ENCODE measurements around the gene CLEC4A.
A peak's percentile ranks its signal among the peaks of the same experiment; 100 is the strongest.
"Not testable (repeated sequence)": the region's sequence is repeated elsewhere in the genome, so short reads cannot be mapped to it uniquely, and the experiment has no call there.

Gene CLEC4A

DNA sequence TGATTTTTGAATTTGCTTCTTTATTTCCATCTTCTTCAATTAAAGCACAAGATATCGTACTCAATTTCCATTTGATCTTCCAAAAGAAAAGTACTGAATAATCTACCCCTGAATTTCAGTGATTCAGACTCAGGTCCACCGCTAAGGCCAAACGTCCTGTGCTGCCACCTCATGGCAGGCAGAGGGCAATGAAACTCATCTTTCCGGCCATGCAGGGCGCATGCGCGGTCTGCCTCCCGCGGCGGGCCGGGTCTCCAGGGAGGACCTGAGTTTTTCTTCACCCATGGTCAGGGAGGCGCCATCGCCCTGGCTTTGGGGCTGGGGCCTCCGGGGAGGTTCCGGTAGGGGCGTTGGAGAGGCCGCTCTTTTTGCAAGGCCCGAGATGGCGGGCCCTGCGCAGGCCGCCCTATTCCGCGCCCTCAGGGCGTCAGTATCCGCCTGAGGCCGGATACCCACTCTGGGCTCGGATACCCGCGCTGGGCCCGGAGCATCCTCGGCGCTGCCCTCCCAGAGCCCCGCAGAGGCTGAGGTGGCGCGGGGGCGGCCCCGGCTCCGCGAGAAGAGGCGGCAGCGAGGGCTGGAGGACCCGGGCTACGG, 56.7 kb downstream of the CLEC4A start:
- H3K27me3 ChIP-seq, H3K36me3 ChIP-seq, H3K9me3 ChIP-seq, H3K4me1 ChIP-seq: not testable (repeated sequence)
- H3K4me3 ChIP-seq (ENCODE audit: low read depth, low read length): peak overlapping the region; percentile 63
- TF ChIP-seq, protein P1, sequence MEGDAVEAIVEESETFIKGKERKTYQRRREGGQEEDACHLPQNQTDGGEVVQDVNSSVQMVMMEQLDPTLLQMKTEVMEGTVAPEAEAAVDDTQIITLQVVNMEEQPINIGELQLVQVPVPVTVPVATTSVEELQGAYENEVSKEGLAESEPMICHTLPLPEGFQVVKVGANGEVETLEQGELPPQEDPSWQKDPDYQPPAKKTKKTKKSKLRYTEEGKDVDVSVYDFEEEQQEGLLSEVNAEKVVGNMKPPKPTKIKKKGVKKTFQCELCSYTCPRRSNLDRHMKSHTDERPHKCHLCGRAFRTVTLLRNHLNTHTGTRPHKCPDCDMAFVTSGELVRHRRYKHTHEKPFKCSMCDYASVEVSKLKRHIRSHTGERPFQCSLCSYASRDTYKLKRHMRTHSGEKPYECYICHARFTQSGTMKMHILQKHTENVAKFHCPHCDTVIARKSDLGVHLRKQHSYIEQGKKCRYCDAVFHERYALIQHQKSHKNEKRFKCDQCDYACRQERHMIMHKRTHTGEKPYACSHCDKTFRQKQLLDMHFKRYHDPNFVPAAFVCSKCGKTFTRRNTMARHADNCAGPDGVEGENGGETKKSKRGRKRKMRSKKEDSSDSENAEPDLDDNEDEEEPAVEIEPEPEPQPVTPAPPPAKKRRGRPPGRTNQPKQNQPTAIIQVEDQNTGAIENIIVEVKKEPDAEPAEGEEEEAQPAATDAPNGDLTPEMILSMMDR (IDR thresholded peaks at IDR 0.05; ENCODE audit: low read depth, low read length): peak; percentile 64
- DNase-seq: peak; percentile 85

DNA sequence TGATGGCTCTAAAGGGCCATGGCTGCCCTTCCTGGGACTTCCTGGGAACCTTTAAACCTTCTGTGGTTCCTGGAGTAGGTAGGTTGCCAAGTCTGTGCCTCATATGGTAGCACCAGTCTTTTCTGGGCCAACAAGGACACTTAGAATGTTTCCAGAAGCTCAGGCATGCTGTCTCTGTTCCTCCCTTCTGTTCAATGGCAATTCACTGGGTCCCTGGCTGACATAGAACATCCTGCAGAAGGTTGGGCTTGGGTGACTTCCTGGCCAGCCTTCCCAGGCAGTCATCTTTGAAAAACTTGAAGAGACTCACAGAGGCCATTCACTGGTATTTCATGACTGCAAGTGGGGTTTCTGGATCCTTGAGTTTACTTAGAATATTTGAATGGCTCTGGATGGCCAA, 57.9 kb downstream of the CLEC4A start:
- H3K27me3 ChIP-seq; H3K9me3 ChIP-seq; H3K4me1 ChIP-seq; H3K4me3 ChIP-seq (ENCODE audit: low read depth, low read length); DNase-seq; H3K36me3 ChIP-seq: not testable (repeated sequence)

DNA sequence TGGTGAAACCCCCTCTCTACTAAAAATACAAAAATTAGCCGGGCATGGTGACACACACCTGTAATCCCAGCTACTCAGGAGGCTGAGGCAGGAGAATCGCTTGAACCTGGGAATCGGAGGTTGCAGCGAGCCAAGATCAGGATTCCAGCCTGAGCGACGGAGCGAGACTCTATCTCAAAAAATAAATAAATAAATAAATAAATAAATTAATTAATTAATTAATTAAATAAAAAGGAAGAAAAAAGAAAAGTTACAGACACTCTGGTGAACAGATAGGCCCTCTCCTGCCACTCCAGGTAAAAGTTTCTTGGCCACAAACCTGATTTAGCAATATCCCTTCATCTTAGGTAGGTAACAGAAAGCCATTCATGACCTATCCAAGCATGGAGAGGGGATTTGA, 59.5 kb downstream of the CLEC4A start:
- H3K9me3 ChIP-seq; H3K4me3 ChIP-seq (ENCODE audit: low read depth, low read length); H3K4me1 ChIP-seq; DNase-seq; H3K27me3 ChIP-seq; H3K36me3 ChIP-seq: not testable (repeated sequence)

DNA sequence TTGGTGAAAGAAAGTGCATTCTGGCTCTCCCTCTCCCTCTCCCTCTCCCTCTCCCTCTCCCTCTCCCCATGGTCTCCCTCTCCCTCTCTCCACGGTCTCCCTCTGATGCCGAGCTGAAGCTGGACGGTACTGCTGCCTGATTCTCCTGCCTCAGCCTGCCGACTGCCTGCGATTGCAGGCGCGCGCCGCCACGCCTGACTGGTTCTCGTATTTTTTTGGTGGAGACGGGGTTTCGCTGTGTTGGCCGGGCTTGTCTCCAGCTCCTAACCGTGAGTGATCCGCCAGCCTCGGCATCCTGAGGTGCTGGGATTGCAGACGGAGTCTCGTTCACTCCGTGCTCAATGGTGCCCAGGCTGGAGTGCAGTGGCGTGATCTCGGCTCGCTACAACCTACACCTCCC, 59.9 kb downstream of the CLEC4A start:
- not testable (repeated sequence) for DNase-seq; H3K9me3 ChIP-seq; H3K36me3 ChIP-seq; H3K4me3 ChIP-seq (ENCODE audit: low read depth, low read length); H3K4me1 ChIP-seq; H3K27me3 ChIP-seq

DNA sequence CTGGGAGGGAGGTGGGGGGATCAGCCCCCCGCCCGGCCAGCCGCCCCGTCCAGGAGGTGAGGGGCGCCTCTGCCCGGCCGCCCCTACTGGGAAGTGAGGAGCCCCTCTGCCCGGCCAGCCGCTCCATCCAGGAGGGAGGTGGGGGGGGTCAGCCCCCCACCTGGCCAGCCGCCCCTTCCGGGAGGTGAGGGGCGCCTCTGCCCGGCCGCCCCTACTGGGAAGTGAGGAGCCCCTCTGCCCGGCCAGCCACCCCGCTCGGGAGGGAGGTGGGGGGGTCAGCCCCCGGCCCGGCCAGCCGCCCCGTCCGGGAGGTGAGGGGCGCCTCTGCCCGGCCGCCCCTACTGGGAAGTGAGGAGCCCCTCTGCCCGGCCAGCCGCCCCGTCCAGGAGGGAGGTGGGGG, 60.8 kb downstream of the CLEC4A start:
- not testable (repeated sequence) for H3K9me3 ChIP-seq; H3K4me1 ChIP-seq; H3K27me3 ChIP-seq; H3K36me3 ChIP-seq; DNase-seq; H3K4me3 ChIP-seq (ENCODE audit: low read depth, low read length)

DNA sequence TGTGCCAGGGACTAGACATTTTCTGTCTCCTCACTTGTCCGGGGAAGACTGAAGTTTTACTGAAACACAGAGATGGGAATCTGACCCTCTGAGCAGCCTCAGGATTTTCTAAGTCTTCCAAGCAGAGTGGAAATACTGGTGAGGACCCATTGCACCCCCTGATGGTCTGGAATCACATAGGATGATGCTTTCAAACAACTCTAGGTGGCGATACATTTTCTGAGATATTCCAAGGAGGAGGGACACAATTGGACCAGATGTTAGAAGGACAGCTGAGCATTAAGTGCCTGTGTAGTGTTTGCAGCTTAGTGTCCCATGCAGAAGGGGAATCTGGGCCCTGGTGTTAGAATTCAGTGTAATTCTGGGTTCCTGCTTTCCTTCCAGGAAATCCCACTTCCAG, 64.7 kb downstream of the CLEC4A start:
- H3K27me3 ChIP-seq; H3K36me3 ChIP-seq; DNase-seq; H3K4me3 ChIP-seq (ENCODE audit: low read depth, low read length); H3K4me1 ChIP-seq; H3K9me3 ChIP-seq: not testable (repeated sequence)
